ENCODE results near the gene COA8. TPM values are rescaled to one million over a fixed set of nuclear protein-coding genes. Genes with fewer than 3 reads are reported as not detected.

The COA8 gene
- total and polyA plus RNA-seq, 9 of the 15 experiments (the other 6 are each of a cell fraction or from before 2014, with no cell fraction given), result 5.0 to 35.3 (median 25.7) TPM

GRCh38 chr14:103606963-103607668, 44.4 kb downstream of the COA8 start:
- WGBS (ENCODE audit: insufficient coverage, low coverage, missing lambda C conversion rate), result 5% methylated on average over 19 of the region's 25 CpGs
- Histone ChIP-seq H3K4me1 (replicated peaks in 1 of 2; ENCODE audit: control insufficient read depth in 2 of 2, insufficient read depth in 2 of 2, low read length in 2 of 2) (peaks cover 0 to 10% of the 10 kb centered on the region in 2 experiments; a peak in 3 of 5 replicates), H3K27ac (ENCODE audit: extremely low read depth, low read depth, low read length) (no peak overlapping the region), H2AFZ (ENCODE audit: low read depth, low read length) (no peak overlapping the region), H3K9ac (ENCODE audit: insufficient read depth in 1 of 2, low read depth in 2 of 2, low read length in 2 of 2) (peak overlapping the region in 1 of 2 experiments; percentile 78; a peak in 1 of 4 replicates), H3K4me3 (no peak overlapping the region), H3K27me3 (ENCODE audit: control insufficient read depth in 2 of 2, insufficient read depth in 2 of 2, low read length in 2 of 2) (peaks cover 0 to 5% of the 10 kb centered on the region in 2 experiments; a peak in 1 of 5 replicates), H3K9me3 (replicated peaks; ENCODE audit: control insufficient read depth, insufficient read depth, low read depth, low read length) (no peaks in the 10 kb centered on the region; the same call in 1 of the 2 replicates), H3K36me3 (ENCODE audit: control insufficient read depth, insufficient read depth, low read length) (no peaks in the 10 kb centered on the region), H3K9me1 (ENCODE audit: control insufficient read depth, insufficient read depth, low read length) (no peaks in the 10 kb centered on the region), H3K4me2 (ENCODE audit: insufficient read depth, low read length) (no peak overlapping the region; the same call in 1 of the 2 replicates), H3K79me2 (ENCODE audit: control insufficient read depth, insufficient read depth, low read length) (no peaks in the 10 kb centered on the region), H4K20me1 (replicated peaks; ENCODE audit: control insufficient read depth, insufficient read depth, low read length) (no peaks in the 10 kb centered on the region)
- intact Hi-C loops (cut with micrococcal nuclease), result no loop called here
- ChIA-PET POLR2A (interaction anchor here (0.9 to 1.0 kb wide), 2 partner anchors 10 to 12 kb away, joined by 3 read pairs; no protein-coding TSS in a partner anchor), CTCF (ENCODE audit: low intra/inter-chr PET ratio) (no interaction called here)
- FAIRE-seq, result no peak
- peak; percentile 88 for ATAC-seq
- in situ Hi-C loops (cut with MboI), result no loop called here
- no TSS peak for BruUV-seq (replicated peaks)
- DNase-seq (ENCODE audit: extremely low read depth in 1 of 4, low spot score in 3 of 4), result peak; percentile 38 to 66 (median 43)
- TF ChIP-seq HIVEP1 (CRISPR knock-in tag; IDR thresholded peaks at IDR 0.05), result no peak
- TF ChIP-seq CAMTA2 (CRISPR knock-in tag; conservative IDR thresholded peaks at IDR 0.05), result no peak
- TF ChIP-seq PTBP1 (IDR thresholded peaks at IDR 0.05; ENCODE audit: low read depth, low read length), result no peak
- no peak for TF ChIP-seq ID3 (CRISPR knock-in tag; IDR thresholded peaks at IDR 0.05)
- no peak for TF ChIP-seq ID3 (tag; IDR thresholded peaks at IDR 0.05)
- peak; percentile 80 for TF ChIP-seq MGA (IDR thresholded peaks at IDR 0.05)
- peak; percentile 89; the same call in 1 of the 2 replicates for TF ChIP-seq ESRRA (IDR thresholded peaks at IDR 0.05; ENCODE audit: borderline replicate concordance, low read depth)
- no peak for TF ChIP-seq ZNF512 (tag; IDR thresholded peaks at IDR 0.05)
